Stimulated activated CD4-positive, alpha-beta T cell treated with anti-CD3 and anti-CD28 coated beads, Interleukin-2, amount 100 ng/mL, for 4 hours (primary cell): ENCODE data around the gene KNSTRN.

Experiments used
- DNase-seq: peaks from one replicate; pipeline ENCODE4 v3.0.0-alpha.2; 2020; ENCODE audit warnings: low read depth

Gene KNSTRN

DNA sequence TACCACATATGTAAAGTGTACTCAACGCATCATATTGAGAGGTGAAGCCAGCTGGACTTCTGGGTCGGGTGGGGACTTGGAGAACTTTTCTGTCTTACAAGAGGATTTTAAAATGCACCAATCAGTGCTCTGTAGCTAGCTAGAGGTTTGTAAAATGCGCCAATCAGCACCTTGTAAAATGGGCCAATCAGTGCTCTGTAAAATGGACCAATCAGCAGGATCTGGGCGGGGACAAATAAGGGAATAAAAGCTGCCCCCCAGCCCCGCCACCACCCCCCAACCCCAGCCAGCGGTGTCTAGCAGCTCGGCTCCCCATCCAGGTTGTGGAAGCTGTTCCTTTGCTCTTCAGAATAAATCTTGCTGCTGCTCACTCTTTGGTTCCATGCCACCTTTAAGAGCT, 16.8 kb downstream of the KNSTRN start:
- DNase-seq = no peak

DNA sequence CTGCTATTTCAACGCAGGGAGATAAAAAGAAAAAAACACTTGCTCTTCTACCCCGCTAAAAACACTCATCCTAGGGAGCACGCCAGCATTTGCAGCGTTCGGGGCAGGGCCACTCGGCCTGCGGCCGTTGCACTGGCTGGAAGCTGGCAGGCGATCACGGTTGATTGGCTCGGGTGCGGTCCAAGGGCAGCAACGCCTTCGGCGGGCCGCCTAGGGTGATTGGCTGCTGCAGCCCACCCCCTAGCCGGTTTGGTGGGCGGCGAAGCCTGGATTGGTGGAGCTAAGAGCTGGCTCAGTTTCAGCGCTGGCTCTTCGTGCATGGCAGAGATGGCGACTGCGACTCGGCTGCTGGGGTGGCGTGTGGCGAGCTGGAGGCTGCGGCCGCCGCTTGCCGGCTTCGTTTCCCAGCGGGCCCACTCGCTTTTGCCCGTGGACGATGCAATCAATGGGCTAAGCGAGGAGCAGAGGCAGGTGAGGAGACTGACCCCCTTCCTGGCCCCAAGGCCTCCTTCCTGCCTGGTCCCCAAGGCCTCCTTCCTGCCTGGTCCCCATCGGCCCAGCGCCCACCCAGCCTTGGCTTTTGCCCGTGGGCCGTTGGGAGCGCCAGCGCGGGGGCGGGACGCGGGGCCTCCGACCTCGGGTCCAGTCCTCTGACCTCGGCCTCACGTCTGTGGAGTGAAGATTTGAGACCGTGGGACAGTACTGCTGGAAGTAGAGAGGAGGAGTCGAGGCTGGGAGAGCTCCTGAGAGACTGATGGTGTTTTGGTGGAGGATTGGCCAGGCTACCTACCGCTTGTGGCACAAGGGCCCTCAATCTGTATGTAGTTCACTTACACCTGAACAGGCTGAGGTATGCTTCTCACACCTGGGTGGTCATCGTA, 23.2 kb downstream of the KNSTRN start, which contains the start of gene IVD:
IVD (plus strand) TSS at position 295 of the 881 bp plus-strand sequence; CDS start at position 328, 33 bp downstream.
- peak; percentile 75 for DNase-seq

DNA sequence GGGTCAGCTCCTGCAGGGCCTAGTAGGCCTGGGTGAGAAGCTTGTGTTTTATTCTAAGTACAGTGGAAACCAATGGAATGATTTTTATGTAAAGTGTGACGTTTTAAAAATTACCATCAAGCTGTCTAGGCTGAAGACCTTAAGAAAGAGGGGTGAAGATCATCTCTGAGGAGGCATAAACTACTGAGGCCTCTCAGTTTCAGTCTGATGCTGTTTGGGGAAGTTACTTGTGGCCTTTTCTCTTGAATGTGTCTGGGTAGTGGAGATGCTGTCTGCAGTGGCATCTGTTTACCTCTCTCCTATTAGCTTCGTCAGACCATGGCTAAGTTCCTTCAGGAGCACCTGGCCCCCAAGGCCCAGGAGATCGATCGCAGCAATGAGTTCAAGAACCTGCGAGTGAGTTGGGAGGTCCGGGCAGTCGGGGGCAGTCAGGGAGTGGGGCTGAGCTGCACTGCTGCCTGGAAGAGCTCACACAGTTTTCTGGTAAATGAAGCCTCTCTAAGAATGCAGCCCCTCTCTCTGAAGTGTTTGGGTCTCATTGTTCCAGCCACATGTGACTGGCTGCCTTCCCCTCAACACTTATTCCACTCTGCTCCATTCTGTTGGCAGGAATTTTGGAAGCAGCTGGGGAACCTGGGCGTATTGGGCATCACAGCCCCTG, 24.9 kb downstream of the KNSTRN start:
- no peak for DNase-seq

DNA sequence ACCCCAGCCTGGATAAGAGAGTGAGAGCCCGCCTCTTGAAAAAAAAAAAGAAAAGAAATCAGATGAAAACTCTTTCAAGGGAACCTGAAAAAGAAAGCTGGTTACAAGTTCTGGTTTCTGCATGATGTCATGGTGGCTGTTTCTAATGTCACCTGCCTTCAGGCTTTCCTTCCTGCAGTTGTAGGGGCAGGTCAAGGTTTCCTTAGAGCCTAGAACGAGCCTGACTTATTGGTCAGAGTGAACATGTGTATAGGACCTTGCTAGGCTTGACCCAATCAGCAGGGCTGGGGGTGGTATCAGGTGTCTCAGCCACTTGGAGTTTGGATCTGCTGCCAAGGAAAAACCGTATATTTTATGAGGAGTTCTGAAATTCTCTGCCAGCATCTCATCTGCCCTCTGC, 26.8 kb downstream of the KNSTRN start:
- no peak for DNase-seq

DNA sequence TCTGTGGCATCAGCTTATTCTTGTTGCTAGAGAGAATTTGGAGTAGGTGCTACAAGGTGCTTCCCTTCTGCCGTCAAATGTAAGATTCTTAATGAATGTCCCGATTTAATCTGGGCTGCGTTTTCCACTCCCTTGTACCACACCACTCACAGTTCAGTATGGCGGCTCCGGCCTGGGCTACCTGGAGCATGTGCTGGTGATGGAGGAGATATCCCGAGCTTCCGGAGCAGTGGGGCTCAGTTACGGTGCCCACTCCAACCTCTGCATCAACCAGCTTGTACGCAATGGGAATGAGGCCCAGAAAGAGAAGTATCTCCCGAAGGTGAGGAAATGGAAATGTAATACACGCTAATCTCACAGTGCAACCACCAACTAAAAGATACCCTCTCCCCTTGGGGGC, 28.0 kb downstream of the KNSTRN start:
- DNase-seq = no peak

DNA sequence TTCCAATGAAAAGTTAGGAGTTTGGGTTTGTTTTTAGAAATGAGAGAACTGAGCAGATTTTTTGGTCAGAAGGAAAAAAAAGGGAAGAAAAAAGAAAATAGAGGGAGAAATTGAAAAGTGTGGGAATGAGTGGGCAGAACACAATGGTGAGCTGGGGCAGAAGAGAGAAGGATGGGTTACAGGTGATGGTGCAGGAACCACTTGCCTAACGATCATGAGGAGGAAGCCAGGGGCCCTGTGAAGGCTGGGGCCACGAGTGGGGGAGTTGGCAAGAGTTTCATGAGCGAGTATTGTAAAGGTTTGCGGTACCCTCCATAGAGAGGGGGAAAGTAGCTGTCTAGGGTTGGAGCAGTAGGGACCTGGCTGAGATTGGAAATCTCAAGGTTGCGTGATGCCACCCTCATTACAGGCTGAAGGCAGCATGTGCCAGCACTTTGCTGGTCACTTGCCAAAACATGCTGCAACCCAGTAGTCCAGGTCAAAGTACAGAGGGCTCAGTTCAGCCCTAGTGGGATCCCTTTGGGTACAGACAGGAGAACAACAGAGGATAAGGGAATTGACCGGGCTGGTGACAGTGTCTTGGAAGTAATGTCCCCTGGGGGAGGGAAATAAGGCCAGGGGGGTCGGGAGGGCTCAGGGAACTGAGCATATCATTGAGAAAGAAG, 29.7 kb downstream of the KNSTRN start:
- DNase-seq = no peak

DNA sequence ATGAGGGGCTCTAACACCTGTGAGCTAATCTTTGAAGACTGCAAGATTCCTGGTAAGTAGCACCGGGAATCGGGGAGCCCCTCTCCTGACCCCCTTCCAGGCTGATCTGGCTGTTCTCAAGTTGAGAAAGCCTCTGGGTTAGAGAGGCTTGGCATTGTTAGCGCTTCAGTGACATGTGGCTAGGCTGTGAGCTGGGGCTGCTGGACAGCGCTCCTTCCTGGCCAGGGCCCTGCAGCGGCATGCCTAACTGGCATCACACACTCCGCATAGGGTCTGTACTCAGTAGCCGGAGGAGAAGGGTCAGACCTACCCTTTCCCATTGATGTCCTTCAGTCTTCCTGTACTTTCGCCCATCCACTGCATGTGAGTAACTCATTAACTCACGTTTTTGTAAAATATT, 30.5 kb downstream of the KNSTRN start:
- no peak for DNase-seq

DNA sequence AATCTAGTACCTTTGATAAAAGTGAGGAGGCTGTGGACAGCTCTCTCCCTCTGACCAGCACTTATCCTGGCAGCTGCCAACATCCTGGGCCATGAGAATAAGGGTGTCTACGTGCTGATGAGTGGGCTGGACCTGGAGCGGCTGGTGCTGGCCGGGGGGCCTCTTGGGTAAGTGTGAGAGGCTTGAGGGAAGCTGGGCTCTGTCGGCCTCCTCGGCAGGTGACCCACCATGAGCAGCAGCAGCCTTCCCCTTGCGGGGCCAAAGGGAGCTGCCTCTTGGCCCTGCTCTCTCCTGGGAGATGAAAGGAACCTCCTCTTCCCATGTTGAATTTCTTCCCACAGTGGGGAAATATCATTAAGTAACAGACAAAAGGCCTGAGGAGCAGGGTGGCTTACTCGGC, 32.3 kb downstream of the KNSTRN start:
- no peak for DNase-seq

DNA sequence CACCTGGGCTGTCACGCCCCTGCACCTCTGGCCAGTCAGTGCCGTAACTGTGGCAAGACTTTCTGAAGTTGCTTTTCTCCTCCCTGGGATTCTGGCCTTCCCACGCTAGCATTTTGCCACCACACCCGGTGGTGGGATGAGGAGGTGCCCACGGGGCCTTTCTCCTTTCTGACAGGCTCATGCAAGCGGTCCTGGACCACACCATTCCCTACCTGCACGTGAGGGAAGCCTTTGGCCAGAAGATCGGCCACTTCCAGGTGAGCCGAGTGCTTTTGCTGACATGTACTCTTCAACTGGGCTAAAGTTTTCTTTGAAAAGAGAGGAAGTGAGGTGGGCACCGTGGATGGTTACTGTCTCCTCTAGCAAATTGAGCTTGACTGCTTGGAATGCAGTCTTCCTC, 32.7 kb downstream of the KNSTRN start:
- DNase-seq = no peak

DNA sequence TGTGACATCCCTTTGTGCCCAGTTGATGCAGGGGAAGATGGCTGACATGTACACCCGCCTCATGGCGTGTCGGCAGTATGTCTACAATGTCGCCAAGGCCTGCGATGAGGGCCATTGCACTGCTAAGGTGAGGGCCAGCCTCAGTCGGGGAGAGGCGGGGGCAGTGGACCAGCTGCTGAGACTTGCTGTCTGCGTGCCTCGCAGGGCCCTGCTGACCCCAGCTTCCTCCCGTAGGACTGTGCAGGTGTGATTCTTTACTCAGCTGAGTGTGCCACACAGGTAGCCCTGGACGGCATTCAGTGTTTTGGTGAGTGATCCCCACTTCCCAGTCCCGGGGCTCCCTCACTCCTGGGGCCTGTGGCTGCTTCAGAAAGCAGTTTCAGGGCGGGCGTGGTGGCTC, 33.5 kb downstream of the KNSTRN start:
- no peak for DNase-seq

DNA sequence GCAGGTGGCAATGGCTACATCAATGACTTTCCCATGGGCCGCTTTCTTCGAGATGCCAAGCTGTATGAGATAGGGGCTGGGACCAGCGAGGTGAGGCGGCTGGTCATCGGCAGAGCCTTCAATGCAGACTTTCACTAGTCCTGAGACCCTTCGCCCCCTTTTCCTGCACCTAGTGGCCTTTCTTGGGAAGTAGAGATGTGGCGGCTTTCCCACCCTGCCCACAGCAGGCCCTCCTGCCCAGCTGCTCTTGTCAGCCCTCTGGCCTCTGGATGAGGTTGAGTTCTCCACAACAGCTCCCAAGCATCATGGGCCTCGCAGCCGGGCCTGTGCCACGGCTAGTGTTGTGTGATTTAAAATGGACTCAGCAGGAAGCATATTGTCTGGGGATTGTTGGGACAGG, 35.6 kb downstream of the KNSTRN start:
- no peak for DNase-seq

DNA sequence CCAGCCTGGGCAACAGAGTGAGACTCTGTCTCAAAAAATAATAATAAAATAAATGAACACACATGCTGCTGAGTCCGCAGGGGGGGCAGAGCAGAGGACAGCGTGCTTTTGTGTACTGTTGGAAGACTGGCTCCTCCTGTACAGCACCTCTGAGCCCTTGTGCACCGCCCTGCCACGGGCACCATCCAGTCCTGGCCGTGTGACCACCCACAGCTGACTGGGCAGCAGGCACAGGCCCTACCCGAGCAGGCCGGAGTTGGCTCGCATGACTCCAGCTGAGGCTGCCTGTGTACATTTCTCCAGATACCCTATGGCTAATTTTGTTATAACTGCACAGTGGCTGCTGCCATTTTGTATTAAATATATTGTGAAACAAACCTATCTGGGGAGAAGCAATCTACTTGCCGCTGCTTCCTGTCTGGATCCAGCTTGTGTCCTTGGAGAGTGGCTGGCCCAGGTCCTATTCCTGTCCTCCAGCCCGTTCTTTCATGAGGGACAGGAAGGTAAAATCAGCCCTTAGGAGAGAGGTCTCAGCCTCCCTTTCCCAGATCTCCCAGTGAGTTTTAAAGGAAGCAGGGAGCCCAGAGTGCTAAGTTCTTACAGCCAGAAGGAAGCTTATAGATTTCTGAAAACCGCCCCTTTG, 37.7 kb downstream of the KNSTRN start:
- no peak for DNase-seq

DNA sequence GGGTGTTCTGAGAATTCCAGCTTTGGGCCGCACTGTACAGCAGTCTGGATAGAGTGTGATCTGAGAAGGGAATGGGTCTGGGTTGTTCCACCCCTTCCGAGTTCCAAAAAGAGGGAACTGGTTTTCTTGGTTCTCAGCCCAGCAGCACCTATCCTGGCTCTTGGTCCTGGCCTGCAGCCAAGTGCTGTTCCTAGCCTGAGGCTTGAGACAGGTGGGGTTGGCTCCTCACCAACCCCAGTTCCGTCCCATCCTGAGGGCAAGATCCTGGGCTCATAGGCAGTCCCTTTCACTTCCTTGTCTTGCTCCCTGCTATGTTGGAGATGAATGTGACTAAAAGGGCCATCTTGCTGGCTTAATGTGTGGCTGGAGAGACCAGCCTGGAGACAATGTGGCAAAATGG, 38.3 kb downstream of the KNSTRN start:
- no peak for DNase-seq

DNA sequence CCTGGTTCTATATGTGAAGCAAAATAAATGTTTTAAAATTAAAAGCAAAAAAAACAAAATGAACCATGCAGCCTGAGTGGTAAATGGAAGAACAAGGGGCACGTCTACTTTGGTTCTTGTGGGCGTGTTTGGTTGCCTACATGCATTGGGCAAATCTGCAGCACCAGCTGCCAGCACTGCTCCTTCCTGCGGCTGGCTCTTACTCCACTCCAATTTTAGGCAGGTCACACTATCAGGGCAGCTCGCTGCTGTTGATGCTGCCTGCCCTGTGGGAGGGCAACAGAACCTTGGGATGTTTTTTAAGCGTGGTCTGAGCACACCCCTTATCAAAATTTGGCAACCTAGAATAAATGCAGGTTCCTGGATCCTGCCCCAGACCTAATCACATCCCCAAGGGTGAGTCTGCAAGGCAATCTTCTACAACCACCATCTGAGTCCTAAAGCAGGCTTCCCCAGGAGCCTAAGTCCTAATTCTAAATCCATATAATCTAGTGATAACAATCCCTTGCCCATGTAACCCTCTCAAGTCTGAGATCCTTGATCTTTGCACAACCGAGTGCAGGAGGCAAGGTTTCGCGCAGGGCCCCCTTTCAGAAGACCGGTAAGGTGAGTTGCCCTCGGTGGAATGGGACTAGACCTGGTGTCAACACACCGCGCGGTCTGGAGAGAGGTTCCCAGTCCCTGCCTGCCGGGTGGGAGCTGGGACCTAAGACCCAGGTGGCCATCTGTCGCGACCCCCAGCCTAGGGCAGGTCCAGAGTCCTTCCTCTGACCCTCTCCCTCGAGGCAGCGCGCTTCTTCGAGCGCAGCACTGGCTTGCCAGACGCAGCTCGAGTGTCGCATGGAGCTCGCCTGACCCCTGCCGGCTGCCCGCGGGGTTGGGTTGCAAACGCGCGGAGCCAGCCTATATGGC, 39.0 kb downstream of the KNSTRN start:
- DNase-seq = peak; percentile 67

DNA sequence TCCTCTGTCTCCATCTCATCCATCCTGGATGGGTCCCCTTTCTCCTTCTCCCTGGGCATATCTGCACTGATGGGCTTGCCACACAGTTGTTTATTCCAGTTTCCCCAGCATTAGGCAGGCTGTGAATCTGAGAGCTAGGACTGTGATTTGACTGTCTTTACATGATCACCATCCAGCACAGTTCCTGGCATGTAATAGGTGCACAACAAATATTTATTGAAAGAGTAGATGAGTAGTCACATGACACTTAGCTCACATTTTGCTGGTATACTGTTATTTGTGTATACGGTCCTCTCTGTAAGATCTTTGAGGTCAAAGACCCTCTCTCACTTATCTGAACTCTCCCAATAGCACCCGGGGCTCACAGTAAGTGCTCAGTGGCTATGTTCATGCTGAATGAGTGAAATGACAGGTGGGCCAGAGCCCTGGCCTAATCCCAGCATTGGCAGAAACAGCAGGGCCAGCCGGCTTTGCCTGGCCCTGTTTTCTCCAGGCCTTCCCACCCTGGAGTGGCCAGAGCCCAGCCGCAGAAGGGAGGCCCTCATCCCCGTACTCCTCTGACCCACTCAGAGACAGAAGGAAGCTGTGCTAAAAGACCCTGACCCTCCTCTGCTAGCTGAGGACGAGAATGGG, 42.1 kb downstream of the KNSTRN start:
- DNase-seq = no peak

DNA sequence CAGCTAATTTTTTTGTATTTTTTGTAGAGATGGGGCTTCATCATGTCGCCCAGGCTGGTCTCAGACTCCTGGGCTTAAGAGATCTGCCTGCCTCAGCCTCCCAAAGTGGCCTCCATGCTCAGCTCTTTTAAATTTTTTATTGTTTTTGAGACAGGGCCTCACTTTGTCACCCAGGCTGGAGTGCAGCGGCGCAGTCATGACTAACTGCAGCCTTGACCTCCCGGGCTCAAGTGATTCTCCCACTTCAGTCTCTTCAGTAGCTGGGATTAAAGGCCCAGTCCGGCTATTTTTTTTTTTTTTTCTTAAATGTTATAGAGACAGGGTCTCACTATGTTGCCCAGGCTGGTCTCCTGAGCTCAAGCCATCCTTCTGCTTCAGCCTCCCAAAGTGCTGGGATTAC, 43.2 kb downstream of the KNSTRN start:
- DNase-seq = no peak

DNA sequence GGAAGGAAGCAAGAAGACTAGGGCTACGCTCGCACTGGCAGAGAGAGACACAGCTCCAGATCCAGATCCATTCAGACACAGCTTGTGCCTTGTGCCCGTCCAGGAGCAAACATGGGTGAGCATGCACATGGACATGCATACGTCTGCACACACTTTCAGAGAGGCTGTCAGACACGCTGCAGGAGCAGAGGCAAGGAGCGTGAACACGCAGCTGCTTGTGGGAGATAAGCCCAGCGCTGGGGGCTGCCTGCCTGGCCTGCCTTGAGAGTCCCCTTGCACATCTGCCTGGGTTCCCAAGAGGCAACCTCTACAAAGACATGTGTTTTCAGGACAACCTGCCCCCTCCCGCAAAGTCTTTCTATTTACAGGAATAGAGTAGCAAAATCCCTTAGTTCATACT, 44.7 kb downstream of the KNSTRN start:
- DNase-seq = no peak

DNA sequence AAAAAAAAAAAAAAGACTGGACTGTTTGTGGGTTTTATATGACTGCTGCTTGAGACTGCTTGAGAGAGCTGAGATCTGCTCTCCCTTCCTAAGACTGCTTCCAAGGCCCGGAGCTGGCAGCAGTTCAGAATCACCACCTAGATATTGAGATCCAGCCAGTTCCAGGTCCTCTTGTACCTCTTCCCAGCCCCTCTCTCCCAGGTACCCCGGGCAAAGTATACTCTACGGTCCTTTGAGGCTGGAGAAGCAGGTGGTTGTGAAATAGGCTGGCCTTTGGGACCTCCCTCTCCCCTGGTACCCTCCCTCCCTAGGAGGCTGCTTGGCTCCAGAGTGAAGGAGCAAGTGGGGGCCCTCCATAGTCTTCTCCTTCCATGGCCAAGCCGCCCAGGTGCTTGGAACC, 45.7 kb downstream of the KNSTRN start:
- DNase-seq = no peak

DNA sequence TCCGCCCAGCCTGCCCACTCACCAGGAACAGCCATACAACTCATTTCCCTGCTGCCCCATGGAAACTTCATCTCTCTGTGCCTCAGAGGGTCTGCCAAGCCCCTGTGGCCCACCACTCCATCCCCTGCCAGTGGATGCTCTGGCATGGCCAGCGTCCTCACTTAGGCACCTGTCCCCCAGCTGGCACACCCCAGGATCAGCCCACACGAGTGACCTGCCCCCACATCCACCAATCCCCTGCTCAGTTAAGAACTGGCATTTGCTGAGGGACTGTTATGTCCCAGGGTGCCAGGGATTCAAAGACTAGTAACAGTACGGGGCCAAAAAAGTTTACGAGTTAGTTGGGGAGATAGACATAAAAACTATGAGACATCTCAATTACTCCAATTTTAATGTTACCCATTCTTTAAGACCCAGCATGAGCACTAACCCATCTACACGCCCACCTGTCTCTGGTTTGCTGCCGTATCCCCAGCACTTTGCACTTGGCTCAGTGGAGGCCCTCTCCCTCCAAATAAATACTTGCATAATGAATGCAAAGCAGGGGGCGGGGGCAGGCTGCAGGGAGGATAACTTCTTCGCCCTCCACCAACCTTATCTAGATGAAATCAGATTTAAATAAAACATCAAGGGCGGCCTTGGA, 46.7 kb downstream of the KNSTRN start:
- DNase-seq = no peak

DNA sequence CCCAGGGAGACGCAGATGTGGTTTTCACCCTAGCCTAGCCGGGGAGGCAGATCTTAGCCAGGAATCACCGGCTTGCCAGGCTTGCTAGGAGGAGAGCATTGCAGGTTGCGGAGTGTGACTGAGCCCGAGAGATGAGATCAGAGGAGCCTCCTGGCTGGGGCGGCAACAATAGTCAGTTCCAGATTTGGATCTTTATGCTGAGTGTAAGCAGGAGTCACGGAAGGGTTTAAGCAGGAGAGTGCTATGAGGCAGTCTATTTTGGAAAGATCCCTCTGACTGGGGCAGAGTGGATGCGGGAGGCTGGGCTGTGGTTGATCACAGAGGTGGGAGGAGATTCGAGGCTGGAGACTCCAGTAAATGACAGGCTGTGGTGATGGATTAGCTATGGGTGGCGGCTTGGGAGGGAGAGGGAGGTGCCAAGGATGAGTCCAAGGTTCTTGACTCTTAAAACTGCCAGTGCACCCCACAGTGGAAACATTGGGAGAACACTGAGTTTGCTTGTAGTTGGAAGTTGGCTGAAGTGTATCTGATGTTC, 47.8 kb downstream of the KNSTRN start:
- no peak for DNase-seq
